GM12878 (cell line): Measurements from ENCODE around the gene CEP97.

ENCODE experiments used
- CREM ChIP-seq: IDR thresholded peaks from 2 replicates; pipeline ENCODE4 v1.6.1; 2014; ENCODE audit warnings: antibody characterized with exemption, low read depth
- EP300 ChIP-seq, 2 experiments: fragments of 150-350 bp in 1 of 2; IDR thresholded peaks; 2 replicates each; pipeline ENCODE4 v1.6.1; 2011 to 2012; ENCODE audit warnings: low read depth in 2 of 2, low read length in 2 of 2, borderline replicate concordance in 1 of 2, improper control_type of control experiment in 1 of 2, inconsistent platforms in 1 of 2; ENCODE audit not compliant: control insufficient read depth in 1 of 2
- JUNB ChIP-seq: IDR thresholded peaks from 2 replicates; pipeline ENCODE4 v1.6.1; 2016; ENCODE audit warnings: antibody characterized with exemption, mild to moderate bottlenecking
- JUND ChIP-seq: IDR thresholded peaks from 2 replicates; pipeline ENCODE4 v1.6.1; 2012; ENCODE audit warnings: low read depth, mild to moderate bottlenecking, low read length, improper control_type of control experiment, moderate library complexity
- NBN ChIP-seq: fragments of 450-650 bp; IDR thresholded peaks from 2 replicates; pipeline ENCODE4 v1.6.1; 2016
- POLR2A ChIP-seq: IDR thresholded peaks from 2 replicates; pipeline ENCODE4 v1.6.1; 2011; ENCODE audit warnings: low read depth, mild to moderate bottlenecking, low read length
- RAD21 ChIP-seq: IDR thresholded peaks from 2 replicates; pipeline ENCODE4 v1.6.1; 2011; ENCODE audit warnings: mild to moderate bottlenecking, low read depth, low read length, moderate library complexity; ENCODE audit not compliant: insufficient read depth
- SREBF1 ChIP-seq: IDR thresholded peaks from 2 replicates; pipeline ENCODE4 v1.6.1; 2012; ENCODE audit warnings: mild to moderate bottlenecking, low read length
- TCF12 ChIP-seq: IDR thresholded peaks from 2 replicates; pipeline ENCODE4 v1.6.1; 2011; ENCODE audit warnings: low read depth, mild to moderate bottlenecking, low read length
- TCF3 ChIP-seq: IDR thresholded peaks from 2 replicates; pipeline ENCODE4 v1.6.1; 2012; ENCODE audit warnings: low read depth, mild to moderate bottlenecking, low read length, borderline replicate concordance; ENCODE audit not compliant: insufficient read depth
- YY1 ChIP-seq: IDR thresholded peaks from 2 replicates; pipeline ENCODE4 v1.6.1; 2011; ENCODE audit warnings: low read depth, mild to moderate bottlenecking, low read length
- ZZZ3 ChIP-seq: IDR thresholded peaks from 2 replicates; pipeline ENCODE4 v1.6.1; 2011; ENCODE audit warnings: low read depth; ENCODE audit not compliant: control insufficient read depth, insufficient read length
- TF ChIP-seq, protein P1 (sequence below), 3 experiments: IDR thresholded peaks in 2 of 3; conservative IDR thresholded peaks in 1 of 3; 2 replicates each; pipeline ENCODE4 v1.5.1; 2011; ENCODE audit warnings: low read depth in 3 of 3, low read length in 3 of 3, mild to moderate bottlenecking in 3 of 3, control low read depth in 2 of 3, moderate library complexity in 2 of 3, inconsistent platforms in 1 of 3, mixed read lengths in 1 of 3; ENCODE audit not compliant: control insufficient read depth in 2 of 3, insufficient read depth in 1 of 3; ENCODE audit errors: extremely low read depth in 1 of 3
- TF ChIP-seq, protein P2 (sequence below): IDR thresholded peaks from 2 replicates; pipeline ENCODE4 v1.6.1; 2012; ENCODE audit warnings: low read depth, low read length, improper control_type of control experiment

DNA sequence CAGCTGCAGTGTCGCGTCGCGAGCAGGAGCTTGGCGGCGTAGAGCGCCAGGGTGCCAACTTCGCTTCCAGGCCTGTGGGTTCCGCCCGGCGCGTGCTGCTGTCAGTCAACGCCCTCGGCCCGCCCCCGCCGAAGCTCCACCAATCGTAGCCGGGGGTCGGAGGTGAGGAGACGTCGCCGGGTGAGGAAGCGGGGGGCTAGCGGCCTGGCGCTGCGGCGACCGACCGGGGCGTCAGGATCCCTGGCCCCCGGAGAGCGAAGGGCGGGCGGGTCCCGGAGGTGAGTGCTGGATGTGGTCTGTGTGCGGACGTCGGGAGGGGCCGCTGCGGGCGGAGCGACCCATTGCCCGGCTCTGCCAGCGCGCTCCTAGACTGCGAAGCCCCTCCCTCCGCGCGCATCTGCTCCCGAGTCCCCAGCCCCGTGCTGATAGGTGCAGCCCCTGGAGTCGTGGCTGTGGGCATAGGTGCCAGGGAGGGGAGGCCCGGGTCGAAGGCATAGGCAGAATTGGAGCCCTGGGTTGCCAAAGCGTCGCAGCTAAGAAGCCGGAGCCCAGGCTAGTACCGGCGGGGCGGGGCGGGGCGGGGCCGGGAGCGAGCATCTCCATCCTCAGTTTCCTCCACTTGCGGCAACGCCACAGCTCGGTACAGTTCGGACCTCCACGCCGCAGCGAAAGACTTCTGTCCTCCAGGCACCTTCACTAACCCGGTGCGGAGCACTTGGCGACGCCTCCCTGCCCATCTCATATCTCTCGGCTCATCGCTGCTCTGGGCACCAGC is 54.8 kb downstream of the CEP97 start, which contains the start of gene NXPE3:
- TF ChIP-seq EP300 (IDR thresholded peaks at IDR 0.05; ENCODE audit: borderline replicate concordance in 1 of 2, control insufficient read depth in 1 of 2, low read depth in 2 of 2, low read length in 2 of 2) = no peak
- no peak for TF ChIP-seq JUNB
- TF ChIP-seq, protein P1, sequence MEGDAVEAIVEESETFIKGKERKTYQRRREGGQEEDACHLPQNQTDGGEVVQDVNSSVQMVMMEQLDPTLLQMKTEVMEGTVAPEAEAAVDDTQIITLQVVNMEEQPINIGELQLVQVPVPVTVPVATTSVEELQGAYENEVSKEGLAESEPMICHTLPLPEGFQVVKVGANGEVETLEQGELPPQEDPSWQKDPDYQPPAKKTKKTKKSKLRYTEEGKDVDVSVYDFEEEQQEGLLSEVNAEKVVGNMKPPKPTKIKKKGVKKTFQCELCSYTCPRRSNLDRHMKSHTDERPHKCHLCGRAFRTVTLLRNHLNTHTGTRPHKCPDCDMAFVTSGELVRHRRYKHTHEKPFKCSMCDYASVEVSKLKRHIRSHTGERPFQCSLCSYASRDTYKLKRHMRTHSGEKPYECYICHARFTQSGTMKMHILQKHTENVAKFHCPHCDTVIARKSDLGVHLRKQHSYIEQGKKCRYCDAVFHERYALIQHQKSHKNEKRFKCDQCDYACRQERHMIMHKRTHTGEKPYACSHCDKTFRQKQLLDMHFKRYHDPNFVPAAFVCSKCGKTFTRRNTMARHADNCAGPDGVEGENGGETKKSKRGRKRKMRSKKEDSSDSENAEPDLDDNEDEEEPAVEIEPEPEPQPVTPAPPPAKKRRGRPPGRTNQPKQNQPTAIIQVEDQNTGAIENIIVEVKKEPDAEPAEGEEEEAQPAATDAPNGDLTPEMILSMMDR (IDR thresholded peaks at IDR 0.05 in 2 of 3, conservative IDR thresholded peaks at IDR 0.05 in 1 of 3; ENCODE audit: control insufficient read depth in 2 of 3, extremely low read depth in 1 of 3, insufficient read depth in 1 of 3, low read depth in 3 of 3, low read length in 3 of 3) = no peak
- TF ChIP-seq SREBF1 = no peak
- no peak for TF ChIP-seq ZZZ3
- TF ChIP-seq JUND = no peak
- peak; percentile 84 for TF ChIP-seq POLR2A
- no peak for TF ChIP-seq NBN
- TF ChIP-seq YY1 = no peak
- no peak for TF ChIP-seq TCF3
- TF ChIP-seq, protein P2, sequence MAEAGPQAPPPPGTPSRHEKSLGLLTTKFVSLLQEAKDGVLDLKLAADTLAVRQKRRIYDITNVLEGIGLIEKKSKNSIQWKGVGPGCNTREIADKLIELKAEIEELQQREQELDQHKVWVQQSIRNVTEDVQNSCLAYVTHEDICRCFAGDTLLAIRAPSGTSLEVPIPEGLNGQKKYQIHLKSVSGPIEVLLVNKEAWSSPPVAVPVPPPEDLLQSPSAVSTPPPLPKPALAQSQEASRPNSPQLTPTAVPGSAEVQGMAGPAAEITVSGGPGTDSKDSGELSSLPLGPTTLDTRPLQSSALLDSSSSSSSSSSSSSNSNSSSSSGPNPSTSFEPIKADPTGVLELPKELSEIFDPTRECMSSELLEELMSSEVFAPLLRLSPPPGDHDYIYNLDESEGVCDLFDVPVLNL = no peak
- TF ChIP-seq TCF12 = no peak
- 0 out of 2 replicates have a peak, but pooled peaks have one; percentile 37 for TF ChIP-seq CREM
- TF ChIP-seq RAD21 = no peak
